Measurements from ENCODE around the gene CD300LD.
"Not testable (repeated sequence)": the region's sequence is repeated elsewhere in the genome, so short reads cannot be mapped to it uniquely, and the experiment has no call there.

Gene CD300LD

DNA sequence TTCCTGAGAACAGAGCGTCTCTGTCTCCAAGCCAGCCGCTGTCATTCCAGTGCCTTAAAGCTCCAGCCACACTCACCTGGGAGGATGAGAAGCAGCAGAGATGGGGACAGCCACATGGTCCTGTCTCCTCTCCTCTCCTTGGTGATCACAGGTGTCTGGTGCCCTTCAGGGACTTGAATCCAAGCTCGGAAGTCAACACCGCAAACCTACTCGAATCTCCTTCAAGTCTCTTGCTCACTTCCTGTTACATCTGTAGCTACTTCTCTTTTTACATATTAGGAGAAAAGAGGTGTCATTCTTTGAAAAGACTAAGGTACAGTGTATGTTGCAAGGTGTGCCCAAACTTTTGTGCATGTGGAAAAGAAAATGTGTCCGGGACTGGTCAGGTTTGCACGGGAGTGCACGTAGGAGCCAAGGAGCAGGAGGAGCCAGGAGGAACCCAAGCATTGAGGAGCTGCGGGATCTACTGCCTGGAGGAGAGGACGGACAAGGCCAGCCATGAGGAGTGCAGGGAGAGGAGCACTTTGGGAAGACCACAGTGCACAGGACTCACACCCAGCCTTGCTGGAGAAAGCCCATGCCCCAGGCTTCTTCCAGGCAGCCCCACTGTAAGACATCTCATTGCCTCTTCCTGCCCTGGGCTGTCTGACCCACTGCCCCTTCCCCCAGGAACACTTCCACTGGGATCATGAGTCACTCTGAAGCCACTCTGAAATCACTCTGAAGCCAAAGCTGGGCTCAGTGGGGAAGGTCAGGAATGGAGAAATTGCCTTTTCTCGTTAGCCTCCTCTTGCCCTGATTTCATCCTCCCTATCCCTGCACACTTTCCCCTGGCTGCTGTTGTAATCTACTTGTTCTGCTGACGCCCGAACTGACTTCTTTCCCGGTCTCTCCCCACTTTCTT is at the start of gene CD300LD:
CD300LD (minus strand) TSS at position 197 of the 904 bp plus-strand sequence; CDS start at position 116, 81 bp downstream.
- no peak for DNase-seq (ENCODE audit: low read depth)

DNA sequence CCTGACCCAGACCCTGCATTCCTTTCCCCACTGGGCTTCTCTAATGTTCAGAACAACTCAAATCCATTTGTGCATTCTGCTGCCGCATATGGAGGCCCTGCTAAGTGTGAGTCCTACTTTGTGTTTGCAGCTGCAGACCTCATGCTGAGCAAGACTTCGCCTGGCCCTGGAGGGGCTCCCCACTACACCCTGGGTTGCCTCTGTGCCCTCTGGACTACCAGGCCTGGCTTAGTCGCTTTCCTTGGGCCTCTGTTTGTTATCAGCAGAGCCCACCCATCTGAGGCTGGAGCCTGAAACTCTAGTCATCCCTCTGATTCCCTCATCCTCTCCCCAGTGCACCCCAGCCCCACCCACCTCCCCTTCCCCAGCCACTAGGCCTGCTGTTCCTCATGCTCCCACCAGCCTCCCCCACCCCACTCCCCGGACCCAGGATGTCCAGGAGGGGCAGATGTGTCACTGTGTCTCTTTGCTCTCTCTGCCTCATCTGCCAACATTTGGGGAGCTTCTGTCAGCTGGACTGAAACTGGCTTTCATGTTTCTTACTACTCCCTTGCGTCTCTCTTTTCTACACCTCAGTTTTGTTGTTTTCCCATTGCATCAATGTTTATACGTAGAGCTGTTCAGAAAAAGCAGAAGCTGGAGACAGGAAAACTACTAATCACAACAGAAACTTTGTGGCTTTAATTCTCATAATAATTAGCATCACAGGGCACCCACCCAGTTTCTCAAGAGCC is 49.3 kb upstream of the CD300LD start:
- no peak for DNase-seq (ENCODE audit: low read depth)

DNA sequence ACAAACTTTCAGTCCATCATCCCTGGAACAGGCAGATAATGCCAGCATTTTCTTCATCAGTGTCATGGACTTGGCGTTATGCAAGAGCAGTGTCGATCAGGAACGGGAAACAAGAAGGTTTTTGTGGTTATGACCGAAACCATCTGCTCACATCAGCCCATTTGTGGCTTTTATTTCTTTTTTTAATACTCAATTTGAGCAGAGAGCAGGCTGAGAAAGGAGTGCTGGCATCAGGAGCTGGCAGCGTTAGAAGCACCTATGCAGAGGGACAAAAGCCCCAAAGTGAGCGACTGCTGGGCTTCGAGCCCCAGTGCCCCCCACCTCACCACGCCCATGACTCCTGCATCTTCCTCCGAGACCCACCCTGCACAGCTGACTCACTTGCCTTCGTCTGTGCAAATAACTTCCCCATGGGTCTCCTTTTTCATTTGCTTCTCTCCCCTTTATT is 47.6 kb upstream of the CD300LD start:
- no peak for DNase-seq (ENCODE audit: low read depth)

DNA sequence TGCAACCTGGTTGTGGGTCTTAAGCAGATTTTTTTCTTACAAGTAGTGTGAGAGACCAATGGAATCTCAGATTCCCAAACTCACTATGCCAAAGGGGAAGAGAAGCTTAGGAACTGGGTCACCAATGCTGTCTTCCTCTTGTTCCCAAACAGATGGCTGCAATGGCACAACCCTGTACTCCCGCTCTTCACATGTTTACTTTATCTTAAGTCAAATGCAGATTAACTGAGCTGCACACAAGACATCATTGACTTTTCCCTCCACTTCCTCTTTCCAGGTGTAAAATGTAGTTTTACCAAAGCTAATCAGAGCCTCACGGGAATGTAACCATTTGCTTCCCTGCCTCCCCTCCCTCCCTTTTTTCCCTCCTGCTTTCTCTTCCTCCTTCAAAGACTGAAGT is 45.8 kb upstream of the CD300LD start:
- no peak for DNase-seq (ENCODE audit: low read depth)

DNA sequence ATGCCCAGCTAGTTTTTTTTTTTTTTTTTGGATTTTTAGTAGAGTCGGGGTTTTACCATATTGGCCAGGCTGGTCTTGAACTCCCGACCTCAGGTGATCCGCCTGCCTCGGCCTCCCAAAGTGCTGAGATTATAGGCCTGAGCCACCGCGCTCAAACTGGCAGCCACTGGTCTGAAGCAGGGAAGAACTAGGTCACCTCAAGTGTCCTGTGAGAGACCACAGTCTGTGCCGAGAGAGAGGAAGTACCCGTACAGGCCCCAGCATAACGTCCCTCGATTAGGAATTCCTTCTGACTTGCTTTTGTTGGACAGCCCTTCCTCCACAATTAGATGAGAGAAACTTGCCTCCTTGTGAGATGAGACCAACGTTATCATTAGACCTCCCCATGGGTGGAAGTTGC is 45.2 kb upstream of the CD300LD start:
- no peak for DNase-seq (ENCODE audit: low read depth)

DNA sequence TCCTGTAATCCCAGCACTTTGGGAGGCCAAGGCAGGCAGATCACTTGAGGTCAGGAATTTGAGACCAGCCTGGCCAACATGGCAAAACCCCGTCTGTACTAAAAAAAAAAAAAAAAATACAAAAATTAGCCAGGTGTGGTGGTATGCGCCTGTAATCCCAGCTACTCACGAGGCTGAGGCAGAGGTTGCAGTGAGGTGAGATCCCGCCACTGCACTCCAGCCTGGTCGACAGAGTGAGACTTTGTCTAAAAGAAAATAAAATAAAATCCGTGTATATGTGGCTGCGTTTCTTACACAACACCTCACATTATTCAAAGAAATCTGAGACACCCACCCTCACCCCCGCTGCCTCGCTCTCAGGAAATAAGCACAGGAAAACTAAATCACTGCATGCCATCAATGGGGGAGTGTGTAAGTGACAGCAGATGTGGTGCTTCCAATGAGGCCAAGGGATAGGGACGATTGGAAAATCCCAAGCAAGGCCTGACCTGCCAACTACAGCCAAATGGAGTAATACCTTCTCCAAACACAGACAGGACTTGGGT is 44.5 kb upstream of the CD300LD start:
- not testable (repeated sequence) for DNase-seq (ENCODE audit: low read depth)

DNA sequence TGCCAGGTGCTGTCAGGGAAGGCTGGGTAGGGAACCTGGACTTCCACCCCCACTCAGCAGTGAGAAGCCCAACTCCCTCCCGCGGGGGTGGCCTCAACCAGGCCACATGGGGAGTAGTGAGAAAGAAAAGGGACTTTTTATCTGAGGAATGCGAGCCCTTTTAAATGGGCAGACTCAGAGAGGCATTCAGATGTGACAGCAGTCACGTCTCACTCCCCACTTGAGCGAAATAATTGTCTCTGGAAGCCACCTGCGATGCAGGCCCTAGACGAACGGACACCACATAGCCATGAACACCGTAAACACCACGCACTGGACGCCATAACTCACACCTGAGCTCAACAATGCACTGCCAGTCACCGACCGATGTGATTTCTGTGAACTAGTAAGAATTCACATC is 43.3 kb upstream of the CD300LD start:
- DNase-seq (ENCODE audit: low read depth) = no peak

DNA sequence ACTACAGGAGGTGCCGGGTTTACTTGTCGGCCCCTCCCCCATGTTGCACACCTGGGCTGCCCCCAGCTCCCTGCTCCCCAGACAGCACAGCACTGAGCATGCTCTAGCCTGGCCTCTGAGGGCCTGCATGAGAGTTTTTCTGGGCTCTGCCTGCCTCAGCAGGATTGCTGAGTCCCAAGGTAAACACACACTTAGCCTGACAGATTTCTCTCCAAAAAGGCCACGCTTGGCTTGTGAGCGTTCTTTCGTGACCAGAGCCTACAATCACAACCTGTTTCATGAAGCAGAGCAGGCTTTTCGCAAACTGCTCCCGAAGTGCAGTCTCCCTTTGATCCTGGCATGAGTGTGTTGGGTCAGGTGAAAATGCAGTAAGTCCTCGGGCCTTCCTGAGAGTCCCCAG is 41.2 kb upstream of the CD300LD start:
- no peak for DNase-seq (ENCODE audit: low read depth)

DNA sequence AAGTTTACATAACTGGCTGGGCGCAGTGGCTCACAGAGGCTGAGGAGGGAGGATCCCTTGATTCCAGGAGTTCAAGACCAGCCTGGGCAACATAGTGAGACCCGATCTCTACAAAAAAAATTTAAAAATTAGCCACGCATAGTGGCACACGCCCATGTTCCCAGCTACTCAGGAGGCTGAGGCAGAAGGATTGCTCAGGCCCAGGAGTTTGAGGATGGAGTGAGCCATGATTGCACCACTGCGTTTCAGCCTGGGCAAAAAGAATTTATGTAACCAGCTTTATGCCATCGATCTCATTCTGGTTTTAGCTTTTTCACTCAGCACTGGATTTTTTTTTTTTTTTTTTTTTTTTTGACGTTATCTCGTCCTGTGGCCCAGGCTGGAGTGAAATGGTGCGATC is 40.5 kb upstream of the CD300LD start:
- DNase-seq (ENCODE audit: low read depth) = no peak

DNA sequence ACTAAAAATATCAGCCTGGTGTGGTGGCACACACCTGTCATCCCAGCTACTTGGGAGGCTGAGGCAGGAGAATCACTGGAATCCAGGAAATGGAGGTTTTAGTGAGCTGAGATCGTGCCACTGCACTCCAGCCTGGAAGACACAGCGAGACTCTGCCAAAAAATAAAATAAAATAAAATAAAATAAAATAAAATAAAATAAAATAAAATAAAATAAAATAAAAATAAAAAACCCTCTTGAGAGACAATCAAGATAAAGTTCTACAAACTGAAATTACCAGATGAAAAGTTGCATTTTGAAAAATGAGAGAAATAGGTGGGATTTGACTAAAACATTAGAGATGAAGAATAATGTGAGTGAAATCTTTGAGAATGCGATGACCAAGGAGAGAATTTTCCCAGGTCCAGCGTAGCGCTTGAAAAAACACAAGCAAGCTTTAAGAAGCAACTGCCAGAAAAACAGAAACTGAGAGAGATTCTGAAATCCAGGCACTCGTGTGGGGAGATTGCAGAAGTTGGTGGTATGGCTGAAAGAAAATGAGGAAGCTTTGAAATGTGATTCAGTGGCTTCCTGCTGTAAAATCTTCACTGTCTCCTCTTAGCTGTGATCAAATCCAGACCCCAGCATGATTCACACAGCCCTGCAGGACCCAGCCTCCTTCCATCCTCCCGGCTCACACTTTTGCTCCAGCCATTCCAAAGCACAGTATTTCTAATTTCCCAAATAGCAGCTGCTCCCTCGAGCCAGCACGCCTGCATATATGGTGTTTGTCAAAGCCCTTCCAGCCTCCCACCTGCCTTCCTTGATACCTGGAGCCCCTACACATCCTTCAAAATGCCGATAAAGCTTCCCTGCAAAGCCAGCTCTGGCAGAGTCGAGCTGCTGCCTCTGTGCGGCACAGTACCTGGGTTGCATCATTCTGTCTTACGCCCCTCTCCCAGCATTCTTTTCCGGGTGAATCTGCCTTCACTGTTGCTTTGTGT is 39.7 kb upstream of the CD300LD start:
- DNase-seq (ENCODE audit: low read depth) = no peak

DNA sequence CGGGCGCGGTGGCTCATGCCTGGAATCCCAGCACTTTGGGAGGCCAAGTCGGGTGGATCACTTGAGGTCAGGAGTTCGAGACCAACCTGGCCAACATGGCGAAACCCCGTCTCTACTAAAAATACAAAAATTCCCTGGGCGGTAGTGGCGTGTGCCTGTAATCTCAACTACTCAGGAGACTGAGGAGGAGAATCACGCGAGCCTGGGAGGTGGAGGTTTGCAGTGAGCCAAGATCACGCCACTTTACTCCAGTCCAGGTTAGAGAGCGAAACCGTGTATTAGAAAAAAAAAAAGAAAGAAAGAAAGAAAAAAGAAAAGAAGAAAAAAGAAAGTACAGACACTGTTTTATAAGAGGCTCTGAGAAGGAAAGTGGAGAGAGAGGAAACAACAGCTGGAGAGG is 38.2 kb upstream of the CD300LD start:
- DNase-seq (ENCODE audit: low read depth) = not testable (repeated sequence)

DNA sequence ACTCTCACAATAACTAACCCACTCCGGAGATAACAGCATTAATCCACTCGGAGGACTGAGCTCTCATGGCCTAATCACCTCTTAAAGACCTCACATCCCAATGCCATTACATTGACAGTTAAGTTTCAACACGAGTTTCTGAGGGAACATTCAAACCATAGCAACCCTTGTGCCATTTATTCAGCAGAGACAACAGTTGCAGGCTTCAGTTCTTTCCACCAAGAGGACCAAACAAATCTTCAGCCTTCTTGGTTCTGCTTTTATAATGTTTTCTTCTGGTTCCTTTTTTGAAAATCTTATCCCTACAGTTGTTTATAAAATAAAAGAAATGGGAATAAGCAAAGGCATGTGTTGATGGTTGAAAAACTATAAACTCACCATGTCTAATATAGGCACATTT is 33.6 kb upstream of the CD300LD start:
- no peak for DNase-seq (ENCODE audit: low read depth)

DNA sequence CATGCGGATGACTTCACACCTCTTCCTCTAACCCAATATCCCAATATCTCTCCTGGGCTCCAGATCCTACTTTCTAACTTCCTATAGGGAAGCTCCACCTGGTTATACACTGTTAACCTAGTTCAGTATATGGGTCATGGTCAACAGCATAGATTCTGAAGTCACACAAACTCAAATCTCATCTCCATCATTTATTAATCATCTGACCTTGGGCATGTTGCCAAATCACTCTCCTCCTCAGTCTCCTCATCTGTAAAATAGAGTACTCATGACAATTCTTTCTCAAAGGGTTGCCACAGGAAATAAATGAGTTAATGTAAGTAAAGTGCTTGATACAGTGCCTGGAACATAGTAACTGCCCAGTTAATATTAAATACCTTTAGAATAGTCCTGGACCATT is 32.0 kb upstream of the CD300LD start:
- DNase-seq (ENCODE audit: low read depth) = no peak

DNA sequence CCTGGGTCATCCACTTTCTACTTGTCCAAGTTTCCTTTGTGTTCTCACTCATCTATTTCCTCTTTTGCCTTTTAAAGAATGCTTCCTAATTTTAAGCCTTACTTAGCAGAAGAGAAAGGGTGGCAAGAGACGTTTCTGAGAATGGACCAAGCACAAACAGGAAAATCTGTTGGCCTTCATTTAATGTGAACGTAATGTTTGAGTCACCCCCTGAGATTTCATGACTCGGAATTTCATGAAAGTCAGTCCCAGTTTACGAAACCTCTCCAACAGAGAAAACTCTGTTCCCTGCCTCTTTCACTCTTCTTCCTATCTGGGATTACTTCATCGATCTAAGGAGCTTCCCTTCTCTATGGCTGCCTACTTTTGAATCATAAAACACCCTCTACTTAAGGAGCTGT is 31.6 kb upstream of the CD300LD start, which contains the start of gene CD300E:
CD300E (minus strand) TSS at position 46 of the 401 bp plus-strand sequence. CDS start 117 bp downstream, outside the sequence.
- no peak for DNase-seq (ENCODE audit: low read depth)

DNA sequence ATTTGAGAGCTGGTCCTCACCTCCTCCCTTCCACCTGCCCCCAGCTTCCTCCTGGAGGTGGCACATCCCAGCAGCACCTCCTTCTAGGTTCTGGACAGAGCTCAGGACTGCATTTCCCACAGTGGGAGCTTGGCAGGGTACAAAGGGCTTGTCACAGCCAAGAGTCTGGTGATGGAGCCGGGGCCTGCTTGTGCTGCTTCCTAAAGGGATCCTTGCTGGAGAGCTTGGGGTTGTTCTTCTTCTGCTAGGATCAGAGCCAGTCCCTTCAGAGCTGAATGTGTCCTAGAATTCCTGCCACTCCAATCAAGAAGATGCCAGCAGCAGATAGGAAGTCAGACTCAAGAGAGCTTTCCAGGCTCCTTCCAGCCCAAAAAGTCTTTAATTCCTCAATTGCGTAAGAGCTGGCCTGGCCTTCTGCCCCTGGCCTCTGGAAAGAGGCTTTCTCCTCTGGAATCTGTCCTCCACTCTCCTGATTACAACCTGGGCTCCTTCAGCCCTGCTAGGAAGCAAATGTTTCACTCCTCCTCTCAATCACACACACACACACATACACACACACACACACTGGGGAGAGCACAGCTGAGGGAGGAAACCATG is 27.1 kb upstream of the CD300LD start:
- DNase-seq (ENCODE audit: low read depth) = no peak

DNA sequence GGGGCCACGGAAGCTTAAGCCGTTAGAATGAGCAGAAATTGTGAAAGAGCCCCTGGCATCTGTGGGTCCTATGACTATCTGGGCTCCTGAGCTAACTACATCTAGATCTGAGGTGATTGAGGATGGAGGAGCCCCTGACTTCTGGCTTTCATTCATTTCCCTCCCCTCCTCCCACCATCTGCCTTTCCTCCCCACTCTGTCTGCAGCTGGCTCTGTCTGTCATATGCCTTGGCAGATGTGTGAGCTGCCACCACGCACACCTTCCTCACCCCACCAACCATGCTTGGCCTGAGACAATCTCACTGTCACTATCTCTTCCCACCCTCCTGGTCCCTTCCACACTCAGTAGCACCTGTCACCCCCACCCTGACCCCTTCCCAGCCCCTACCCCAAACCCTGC is 26.4 kb upstream of the CD300LD start:
- no peak for DNase-seq (ENCODE audit: low read depth)

DNA sequence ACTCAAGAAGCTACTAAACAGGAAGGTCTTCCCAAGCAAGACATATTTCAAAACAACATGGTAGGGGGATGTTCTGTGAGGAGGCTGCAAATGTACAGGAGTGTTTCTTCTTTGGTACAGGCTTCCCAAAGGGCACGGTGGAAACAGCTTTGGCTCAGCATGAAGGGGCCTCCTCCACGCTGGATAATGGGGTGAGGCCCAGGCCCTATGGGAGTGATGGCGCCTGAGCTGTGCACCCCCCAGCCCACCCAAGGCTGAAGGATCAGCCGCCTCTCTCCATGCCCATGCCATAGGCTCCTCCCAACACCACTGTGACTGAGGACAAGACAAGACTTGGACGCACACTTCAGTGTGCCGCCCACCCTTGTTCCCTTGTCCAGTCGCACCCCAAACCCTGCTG is 24.6 kb upstream of the CD300LD start:
- no peak for DNase-seq (ENCODE audit: low read depth)

DNA sequence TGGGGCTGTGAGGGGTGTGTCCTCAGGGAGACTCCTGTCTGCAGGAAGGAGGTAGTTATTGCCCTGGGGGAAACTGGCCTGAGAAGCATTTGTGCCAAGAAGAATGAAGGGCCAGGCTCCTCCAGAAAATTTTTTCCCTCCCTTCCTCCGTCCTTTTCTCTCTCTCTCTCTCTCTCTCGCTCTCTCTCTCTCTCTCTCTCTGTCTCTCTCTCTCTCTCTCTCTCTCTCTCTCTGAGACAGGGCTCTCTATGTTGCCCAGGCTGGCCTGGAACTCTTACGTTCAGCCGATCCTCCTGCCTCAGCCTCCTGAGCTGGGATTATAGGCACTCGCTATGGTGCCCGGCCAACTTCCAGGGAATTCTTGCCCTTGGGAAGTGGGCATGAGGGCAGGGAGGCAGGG is 20.0 kb upstream of the CD300LD start:
- no peak for DNase-seq (ENCODE audit: low read depth)

DNA sequence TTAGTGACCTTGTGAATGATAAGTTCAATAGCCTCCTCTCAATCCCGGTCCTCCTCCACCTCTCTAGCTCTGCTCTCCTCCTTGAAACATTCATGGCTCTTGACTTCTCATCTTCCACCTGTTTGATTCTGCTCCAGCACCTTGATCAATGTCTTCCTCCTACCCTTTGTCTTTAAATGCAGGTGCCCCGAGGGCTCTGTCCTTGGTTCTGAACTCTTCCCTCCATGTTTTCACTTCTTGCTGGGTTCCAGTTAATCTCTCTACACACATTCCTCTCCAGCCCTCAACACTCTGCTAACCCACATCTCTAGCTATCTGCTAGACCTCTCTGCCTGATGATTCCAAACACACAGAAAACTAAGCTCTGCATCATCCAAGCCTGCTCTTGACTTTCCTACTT is 18.0 kb upstream of the CD300LD start:
- DNase-seq (ENCODE audit: low read depth) = no peak

DNA sequence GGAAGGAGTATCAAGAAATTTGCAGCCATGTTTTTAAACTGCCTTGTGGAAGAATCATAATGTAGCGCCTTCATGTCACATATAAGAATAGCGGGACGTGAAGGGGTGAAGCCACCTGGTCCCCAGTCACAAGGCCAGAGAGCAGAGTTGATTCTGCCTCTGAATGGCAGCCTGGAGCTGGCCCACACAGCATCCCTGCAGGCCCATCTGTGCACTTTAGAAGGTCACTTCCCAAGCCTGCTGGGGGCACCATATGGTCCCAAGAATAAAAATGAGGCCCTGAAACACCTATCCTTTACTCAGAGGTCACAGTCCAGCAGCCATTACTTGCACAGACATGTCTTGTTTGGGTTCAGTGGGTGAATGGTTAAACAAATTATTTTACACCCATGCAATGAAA is 16.4 kb upstream of the CD300LD start:
- DNase-seq (ENCODE audit: low read depth) = no peak

DNA sequence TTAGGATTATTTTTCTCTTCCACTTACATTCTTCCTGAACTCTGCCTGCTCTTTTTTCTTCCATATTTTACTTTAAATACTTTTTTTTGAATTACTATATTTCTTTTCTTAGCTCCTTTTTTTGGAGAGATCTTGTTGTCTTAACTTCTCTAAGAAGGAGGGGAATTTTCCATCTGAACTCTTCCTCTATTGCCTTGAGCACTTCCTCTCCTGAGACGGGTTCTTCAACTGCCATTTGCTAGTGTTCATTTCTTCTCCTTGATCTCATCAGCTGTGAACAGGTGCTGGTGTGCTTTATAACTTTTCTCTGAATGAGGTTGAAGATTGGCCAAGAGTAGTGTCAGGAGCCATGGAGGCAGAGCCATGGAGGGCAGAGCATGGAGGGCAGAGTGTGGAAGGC is 15.1 kb upstream of the CD300LD start:
- no peak for DNase-seq (ENCODE audit: low read depth)
